Activated gamma-delta T cell treated with Interleukin-2 at 50 U/mL for 16 hours (primary cell): ENCODE results near the gene ARX.

Experiments used
- DNase-seq: peaks from one replicate; pipeline ENCODE4 v3.0.0-alpha.2; 2020

Gene ARX

GRCh38 chrX:25016361-25016671 lies 551 bp upstream of the ARX start:
- DNase-seq, result no peak

GRCh38 chrX:25014366-25014838 lies 1.4 kb downstream of the ARX start:
- no peak for DNase-seq

DNA sequence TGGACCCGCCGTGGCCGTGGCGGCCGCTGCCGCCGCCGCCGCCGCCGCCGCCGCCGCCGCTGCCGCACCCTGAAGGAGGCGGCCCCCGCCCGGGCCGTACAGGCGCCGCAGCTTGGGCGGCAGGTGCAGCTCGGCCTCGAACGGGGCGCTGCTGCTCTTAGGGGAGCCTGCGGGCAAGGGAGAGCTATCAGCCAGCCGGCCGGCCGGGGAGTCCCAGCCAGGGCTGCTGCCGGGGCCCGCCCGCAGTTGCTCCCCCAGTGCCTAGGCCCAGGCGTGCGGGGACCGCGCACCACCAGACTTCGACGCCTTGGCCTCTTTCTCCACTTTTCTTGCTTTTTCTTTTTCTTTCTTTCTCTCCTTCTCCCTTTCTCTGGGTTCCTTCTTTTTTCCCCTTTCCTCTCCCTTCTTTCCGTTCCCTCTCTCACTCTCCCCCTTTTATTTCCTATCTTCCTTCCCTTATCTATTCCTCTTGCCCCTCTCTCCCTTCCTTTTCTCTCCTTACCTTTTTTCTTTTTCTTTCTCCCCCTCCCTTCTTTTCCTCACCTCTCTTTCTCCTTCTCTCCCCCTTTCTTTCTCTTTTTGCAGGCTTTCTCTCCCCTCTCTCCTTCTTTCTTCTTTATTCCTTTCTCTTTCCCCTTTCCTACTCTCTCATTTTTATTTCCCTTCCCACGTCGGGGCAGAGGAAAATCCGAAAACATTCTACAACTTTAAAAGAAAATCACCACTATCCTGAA lies 2.0 kb downstream of the ARX start:
- DNase-seq, result no peak

DNA sequence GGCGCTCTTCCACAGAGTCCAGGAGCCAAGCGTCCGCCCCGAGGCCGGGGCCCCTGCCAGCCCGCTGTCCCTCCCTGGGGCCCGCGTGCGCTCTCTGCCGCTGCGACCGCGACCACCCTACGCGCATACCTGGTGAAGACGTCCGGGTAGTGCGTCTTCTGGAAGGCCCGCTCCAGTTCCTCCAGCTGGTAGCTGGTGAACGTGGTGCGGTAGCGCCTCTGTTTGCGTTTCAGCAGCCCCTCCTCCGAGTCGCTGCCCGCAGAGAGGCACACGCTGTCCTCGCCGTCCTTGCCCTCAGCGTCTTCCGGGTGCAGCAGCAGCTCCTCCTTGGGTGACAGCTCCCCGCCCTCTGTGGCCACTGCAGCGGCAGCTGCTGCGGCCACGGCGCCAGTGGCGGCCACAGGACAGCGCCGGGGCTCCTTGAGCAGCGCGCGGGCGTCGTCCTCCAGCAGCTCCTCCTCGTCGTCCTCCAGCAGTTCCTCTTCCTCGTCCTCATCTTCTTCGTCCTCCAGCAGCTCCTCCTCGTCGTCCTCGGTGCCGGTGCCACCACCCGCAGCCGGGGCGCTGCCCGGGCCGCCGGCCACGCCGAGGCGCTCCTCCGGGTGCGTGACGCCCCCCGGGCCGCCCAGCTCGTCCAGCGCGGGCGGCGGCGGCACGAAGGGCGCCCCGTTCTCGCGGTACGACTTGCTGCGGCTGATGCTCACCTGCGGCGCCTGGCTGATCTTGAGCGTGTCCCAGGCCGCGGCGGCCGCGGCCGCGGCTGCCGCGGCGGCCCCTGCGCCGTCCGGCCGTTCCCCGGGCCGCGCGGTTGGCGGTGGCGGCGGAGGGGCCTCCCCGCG lies 2.8 kb downstream of the ARX start:
- no peak for DNase-seq

- no peak for DNase-seq
These were observed 3.4 kb downstream of the ARX start for GRCh38 chrX:25012433-25012735.

GRCh38 chrX:25011589-25012432 lies 4.0 kb downstream of the ARX start:
- no peak for DNase-seq

- no peak for DNase-seq
These were observed 4.8 kb downstream of the ARX start for GRCh38 chrX:25010784-25011588.

GRCh38 chrX:25009407-25009806 lies 6.4 kb downstream of the ARX start:
- no peak for DNase-seq

DNA sequence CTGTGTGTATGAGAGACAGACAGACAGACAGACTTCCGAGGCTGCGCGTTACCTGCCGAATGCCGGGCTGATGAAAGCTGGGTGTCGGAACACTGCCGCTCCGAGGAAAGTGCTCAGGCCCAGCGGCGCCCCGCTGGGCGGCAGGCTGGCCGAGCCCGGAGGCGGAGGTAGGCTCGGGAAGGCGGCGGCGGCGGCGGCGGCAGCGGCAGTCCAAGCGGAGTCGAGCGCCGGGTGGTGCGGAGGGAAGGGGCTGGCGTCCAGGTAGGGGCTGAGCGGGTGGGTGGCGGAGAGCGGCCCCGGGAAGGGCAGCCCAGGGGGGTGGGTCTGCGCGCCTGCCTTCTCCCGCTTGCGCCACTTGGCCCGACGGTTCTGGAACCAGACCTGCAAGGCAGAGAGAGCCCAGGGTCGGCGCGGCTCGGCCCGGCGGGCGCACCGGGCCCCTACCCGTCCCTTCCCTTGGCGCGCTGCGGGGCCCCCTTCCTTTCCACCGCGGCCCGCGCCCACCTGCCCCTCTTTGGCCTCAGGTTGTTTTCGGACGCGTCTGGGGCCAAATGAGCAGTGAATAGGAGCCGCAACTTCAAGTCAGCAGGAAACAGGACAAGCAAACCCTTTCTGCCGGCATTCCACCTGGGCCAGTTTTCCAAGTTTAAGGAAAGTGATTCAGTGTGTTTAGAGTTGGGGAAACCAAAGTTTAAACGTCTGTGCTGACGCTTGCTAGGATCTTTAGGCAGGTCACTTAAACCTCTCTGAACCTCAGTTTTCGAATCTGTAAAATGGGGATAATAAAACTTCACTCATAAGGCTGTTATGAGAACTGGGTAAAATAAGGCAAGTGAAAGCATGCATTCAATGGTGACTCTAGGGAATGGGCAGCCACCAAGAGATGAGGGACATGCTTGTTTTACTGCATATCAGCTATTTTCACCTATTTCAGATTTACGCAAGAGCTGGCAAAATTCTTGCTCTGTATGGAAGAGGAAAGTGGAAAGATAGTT lies 8.4 kb downstream of the ARX start:
- DNase-seq, result no peak

DNA sequence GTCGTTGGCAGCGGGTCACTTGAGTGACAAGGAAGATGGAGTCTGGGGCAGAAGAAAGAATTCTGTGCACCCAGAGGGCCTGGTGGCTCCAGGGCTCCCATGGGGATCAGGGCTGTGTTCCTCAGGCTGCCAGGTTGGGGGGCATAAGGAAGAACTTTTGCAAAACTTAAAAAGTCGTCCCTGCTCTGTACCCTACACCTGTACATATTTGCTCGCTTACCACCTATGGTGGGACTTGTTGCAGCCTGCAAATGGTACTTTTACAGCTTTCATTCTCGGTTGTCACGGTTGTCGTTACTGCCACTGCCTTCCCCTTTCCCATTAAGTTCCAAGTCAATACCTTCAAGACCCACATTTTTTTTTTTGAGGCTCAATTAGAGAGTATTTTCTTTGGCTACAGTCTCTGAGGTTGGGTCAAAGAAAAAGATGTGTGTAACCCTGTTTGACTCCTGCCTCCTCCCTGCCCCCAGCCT lies 9.1 kb downstream of the ARX start:
- DNase-seq, result no peak

DNA sequence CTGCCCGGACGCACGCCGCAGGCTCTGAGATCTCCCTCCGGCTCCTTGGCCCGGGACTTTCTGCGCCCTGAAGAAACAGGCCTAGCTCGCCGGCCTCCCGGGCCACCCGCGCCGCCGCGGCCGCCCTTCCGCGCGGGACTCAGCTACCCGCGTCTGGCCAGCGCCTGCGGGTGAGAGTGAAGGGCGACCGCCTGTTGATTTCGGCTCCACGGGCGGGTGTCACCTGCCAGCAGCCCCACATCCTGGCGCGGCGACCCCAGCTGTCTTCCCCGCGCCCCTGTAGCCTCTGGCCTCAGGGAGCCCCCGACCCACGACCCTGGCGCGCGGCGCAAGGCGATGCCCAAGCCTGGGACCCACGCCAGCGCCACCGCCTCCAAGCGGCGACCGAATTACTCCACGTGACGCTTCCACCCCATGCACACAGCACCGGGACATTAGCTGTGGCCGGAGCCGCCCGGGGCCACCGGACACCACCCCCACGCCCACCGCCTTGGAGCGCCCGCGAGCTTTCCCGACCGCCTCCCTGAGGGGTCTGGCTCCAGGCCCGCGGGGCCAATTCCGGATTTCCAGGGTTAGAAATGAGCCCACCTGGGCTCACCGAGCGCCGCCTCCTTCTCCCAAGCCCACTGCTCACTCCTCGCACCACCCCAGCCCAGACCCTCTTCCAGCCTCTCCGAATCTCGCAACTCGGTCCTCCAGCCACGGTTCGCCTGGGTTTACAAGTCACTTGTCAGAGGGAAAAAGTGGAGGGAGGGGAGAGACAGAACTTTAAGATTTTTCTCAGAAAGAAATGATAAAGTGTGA lies 10.2 kb downstream of the ARX start:
- no peak for DNase-seq

DNA sequence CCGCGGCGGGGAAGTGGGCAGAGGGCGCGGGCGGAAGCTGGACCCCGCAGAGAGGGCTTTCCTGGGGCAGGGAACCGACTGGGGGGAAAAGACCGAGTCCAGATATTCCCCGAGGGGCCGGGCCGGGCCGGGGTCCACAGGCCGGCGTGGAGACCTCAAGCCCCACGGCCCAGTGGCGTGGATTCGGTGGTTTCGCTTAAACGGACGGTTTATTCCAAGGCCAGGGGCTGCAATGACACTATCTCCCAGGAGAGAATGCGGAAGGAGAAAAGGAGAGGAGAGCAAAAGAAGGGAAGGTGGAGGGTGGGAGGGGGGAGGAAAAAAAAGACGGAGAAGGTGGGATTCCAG lies 10.8 kb downstream of the ARX start:
- DNase-seq, result no peak

DNA sequence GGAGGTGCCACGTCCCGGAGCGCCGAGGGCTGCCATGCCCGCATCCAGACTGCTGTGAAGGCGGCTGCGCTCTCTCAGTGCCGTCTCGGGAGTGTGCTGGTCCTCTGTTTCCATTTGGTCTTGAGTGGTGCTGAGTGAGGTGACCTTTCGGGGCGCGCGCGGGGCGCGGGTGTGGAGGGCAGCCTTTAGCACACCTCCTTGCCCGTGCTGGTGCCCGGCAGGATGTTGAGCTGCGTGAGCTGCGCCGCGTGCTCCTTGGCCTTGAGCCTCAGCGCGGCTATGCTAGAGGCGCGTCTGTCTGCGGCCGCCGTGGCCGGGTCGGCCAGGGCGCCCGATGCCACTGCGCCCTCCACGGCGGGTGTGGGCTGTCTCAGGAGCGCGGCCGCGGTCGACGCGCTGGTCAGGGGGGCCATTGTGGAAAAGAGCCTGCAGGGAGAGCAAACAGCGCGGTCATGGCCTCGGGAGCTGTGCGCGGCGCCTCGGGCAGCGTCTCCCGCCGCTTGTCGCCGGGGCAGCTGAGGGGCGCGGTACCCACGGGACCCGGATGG lies 11.2 kb downstream of the ARX start:
- DNase-seq, result no peak

DNA sequence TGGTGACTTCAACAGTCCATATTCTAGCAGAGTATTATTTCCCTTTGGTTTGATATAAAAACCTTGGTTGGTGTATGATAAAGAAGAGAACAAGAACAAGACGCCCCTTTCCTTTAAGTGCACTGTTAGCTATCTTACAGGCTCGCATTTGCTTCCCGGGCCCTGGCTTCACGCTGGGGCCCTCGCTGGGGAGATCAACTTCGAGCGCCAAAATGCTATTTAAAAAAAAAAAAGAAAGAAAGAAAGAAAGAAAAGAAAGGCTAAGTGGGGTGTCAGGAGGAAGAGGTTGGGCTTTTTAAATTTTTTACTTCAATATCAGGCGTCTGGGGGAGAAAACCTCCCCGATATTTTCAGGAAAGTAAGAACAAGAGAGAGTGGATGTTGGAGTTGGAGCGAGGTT lies 11.7 kb downstream of the ARX start:
- DNase-seq, result no peak

DNA sequence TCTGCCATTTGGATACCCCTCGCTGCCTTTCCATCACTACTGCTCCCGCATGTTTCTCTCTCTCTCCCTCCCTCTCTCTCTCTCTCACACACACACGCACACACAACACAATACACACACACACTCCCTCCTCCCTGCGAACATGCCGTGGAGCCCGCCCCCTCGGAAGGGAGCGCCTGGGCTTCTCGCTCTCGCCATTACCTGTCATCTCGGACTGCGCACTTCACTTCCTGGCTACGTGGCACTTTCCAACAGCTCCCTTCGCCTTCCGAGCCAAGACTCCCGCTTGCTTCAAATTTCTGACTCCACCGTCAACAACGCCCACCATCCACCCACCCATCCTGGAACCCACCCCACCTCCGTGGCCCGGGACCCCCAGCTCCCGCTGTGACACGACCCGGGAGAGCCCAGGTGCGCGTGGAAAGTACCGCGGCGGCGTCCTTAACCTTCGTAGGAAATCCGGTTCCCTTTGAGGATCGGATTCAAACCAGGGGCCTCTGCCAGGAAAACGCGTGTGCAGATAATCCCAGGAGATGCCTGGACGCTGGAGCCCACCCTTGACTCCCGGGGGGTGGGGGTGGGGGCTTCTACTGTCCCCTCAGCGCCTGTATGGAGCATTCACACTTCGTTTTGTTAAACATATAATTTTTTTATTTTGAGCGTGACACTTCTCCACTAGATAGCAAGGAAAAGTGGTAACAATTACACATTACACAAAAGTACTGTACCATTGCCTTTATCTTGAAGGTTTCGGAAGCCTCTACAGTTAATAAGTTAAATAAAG lies 12.5 kb downstream of the ARX start:
- DNase-seq, result no peak

GRCh38 chrX:25002661-25003020 lies 13.1 kb downstream of the ARX start:
- DNase-seq, result no peak

GRCh38 chrX:25001808-25002660 lies 13.7 kb downstream of the ARX start:
- DNase-seq, result no peak

DNA sequence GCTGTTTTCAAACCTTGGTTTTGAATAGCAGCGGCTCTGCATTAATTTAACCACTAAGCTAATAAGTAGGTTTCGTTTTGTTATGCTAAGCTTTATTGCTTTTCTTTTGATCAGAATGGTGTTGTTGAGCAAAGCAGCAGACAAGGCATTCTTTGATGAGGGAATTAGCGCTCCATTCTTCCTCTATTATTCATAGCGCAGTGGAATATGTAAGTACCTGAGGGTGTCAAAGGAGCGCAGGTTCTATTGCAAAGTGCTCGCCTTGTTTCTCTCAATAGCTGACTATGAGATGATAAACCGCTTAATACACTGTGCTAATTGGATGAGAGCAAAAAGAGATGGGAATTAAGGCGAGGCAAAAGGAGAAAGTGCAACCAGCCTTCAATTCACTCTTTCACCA lies 16.3 kb downstream of the ARX start:
- DNase-seq, result no peak
